CD4-positive, alpha-beta T cell (primary cell): ENCODE data around the gene AMACR. TPM values are rescaled to one million over a fixed set of nuclear protein-coding genes. Genes with fewer than 3 reads are reported as not detected.
"Not testable (repeated sequence)": the region's sequence is repeated elsewhere in the genome, so short reads cannot be mapped to it uniquely, and the experiment has no call there.

Source experiments
- ATAC-seq: fragments of 200-7000 bp; cut with Tn5 transposase; one replicate; pipeline ENCODE4 v1.10.0; 2022; ENCODE audit warnings: mild to moderate bottlenecking; ENCODE audit not compliant: poor library complexity
- CTCF ChIA-PET: fragments of 350-600 bp; sonication (Branson Sonifier 250); formaldehyde crosslinking; loops from one replicate; lab custom pipeline; 2021; ENCODE audit warnings: antibody characterized with exemption, inconsistent platforms; lab: Charles Lee
- POLR2A ChIA-PET: fragments of 350-600 bp; sonication (Branson Sonifier 250); formaldehyde crosslinking; loops from one replicate; lab custom pipeline; 2021; ENCODE audit warnings: antibody characterized with exemption, inconsistent platforms; lab: Charles Lee
- DNase-seq, 14 experiments: peaks; one replicate each; pipeline ENCODE4 v3.0.0-alpha.2; 2013 to 2020; ENCODE audit warnings: mixed read lengths in 2 of 14
- H3K27ac ChIP-seq, 2 donors: one replicate each; pipeline versions ENCODE4 v1.5.1 to v1.7.0; 2013; ENCODE audit warnings: low read length in 2 of 2, low read depth in 1 of 2, mild to moderate bottlenecking in 1 of 2
- H3K27me3 ChIP-seq, 2 experiments: 1 replicate in 1 of 2; 2 replicates in 1 of 2; pipeline versions ENCODE4 v1.6.1 to v1.7.0; 2013; ENCODE audit warnings: low read length in 2 of 2, control low read depth in 1 of 2, mild to moderate bottlenecking in 1 of 2, moderate library complexity in 1 of 2; ENCODE audit not compliant: insufficient read depth in 2 of 2, control insufficient read depth in 1 of 2
- H3K36me3 ChIP-seq: one replicate; pipeline ENCODE4 v1.6.1; 2013; ENCODE audit warnings: low read length, control low read depth; ENCODE audit not compliant: insufficient read depth
- H3K4me1 ChIP-seq: one replicate; pipeline ENCODE4 v1.6.1; 2013; ENCODE audit warnings: low read length, control low read depth; ENCODE audit not compliant: insufficient read depth
- H3K4me3 ChIP-seq: one replicate; pipeline ENCODE4 v1.5.1; 2013; ENCODE audit warnings: mild to moderate bottlenecking, low read length, moderate library complexity
- H3K9me3 ChIP-seq, 2 experiments: 1 replicate in 1 of 2; 2 replicates in 1 of 2; pipeline versions ENCODE4 v1.6.1 to v1.7.0; 2013; ENCODE audit warnings: low read length in 2 of 2, mild to moderate bottlenecking in 2 of 2, control low read depth in 1 of 2, moderate library complexity in 1 of 2; ENCODE audit not compliant: control insufficient read depth in 1 of 2, insufficient read depth in 1 of 2
- H3K27ac Mint-ChIP-seq: one replicate; pipeline ENCODE4 v1.8.0; 2020; ENCODE audit warnings: mixed read lengths
- H3K27me3 Mint-ChIP-seq: one replicate; pipeline ENCODE4 v1.8.0; 2021; ENCODE audit warnings: mixed read lengths
- H3K36me3 Mint-ChIP-seq: one replicate; pipeline ENCODE4 v1.8.0; 2021; ENCODE audit warnings: low read depth, mixed read lengths
- H3K4me1 Mint-ChIP-seq: one replicate; pipeline ENCODE4 v1.8.0; 2021; ENCODE audit warnings: low read depth, mixed read lengths
- H3K4me3 Mint-ChIP-seq: one replicate; pipeline ENCODE4 v1.8.0; 2020; ENCODE audit warnings: mild to moderate bottlenecking, mixed read lengths
- H3K9me3 Mint-ChIP-seq: one replicate; pipeline ENCODE4 v1.8.0; 2020; ENCODE audit warnings: mixed read lengths
- intact Hi-C, 2 experiments: fragments of 100-400 bp; cut with DNase I in 1 of 2; cut with micrococcal nuclease in 1 of 2; formaldehyde crosslinking; loops; one replicate each; pipeline versions ENCODE4 v1.15.1 to v1.9.0; 2023 to 2025; cut with DNase I, micrococcal nuclease
- total RNA-seq, 174 experiments: library from RNA in 2 of 174; stranded (reverse) in 2 of 174; gene quantifications; one replicate each; pipeline ENCODE4 v1.2.3 and lab custom pipeline; 2021 to 2026
- TF ChIP-seq, protein P1 (sequence below): fragments of 200-600 bp; IDR thresholded peaks from one replicate; pipeline ENCODE4 v1.8.0; 2022; ENCODE audit warnings: antibody characterized with exemption, mild to moderate bottlenecking

Gene AMACR
- total RNA-seq, 2 experiments from 2014 or later = 1.3 to 1.4 TPM

DNA sequence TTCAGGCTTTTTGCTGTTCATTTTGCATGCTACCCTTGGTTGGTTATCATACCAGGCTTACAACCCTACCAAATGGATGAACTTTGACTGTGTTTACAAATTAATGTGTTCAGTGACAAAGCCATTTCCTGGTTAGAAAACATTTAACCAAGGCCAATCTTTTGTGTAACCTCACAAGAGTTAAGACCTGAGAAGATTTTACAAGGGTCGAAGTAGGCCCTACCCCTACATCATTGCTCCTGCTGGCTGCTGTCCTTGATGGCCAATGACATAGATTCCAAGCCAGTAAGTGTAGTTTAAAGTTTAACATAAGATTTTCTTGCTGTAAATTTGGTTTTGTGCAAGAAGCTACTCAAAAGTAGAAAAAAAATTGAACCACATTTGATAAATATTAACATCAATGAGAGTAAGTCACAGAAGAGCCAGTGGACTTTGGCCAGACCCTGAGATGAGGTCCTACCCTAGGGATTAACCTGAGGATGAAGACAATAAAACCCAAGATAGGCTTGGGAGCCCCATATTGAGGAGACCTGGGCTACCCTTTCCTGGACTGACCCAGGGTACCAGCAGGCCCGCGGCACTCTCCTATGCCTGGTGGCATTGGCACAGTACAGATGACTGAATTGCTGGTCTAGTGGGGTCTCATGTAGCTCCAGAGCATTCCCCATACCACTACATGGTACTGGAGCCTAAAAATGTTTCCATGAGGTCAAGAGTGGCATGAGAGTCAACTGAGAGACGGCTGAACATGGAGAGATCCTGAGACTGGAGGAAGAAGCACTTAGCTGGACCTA is 26.9 kb upstream of the AMACR start:
- Histone ChIP-seq H3K4me1 (no peaks in the 10 kb centered on the region), H3K9me3 (no peaks in the 10 kb centered on the region), H3K27me3 (no peaks in the 10 kb centered on the region), H3K27ac (no peak overlapping the region), H3K4me3 (no peak overlapping the region), H3K36me3 (peaks cover 14% of the 10 kb centered on the region)
- intact Hi-C loops = no loop called here
- Mint-ChIP-seq H3K9me3 (no peaks in the 10 kb centered on the region), H3K27ac (no peak overlapping the region), H3K4me3 (no peak overlapping the region), H3K36me3 (peaks cover 52% of the 10 kb centered on the region), H3K27me3 (no peaks in the 10 kb centered on the region), H3K4me1 (no peaks in the 10 kb centered on the region)
- DNase-seq = no peak
- TF ChIP-seq, protein P1, sequence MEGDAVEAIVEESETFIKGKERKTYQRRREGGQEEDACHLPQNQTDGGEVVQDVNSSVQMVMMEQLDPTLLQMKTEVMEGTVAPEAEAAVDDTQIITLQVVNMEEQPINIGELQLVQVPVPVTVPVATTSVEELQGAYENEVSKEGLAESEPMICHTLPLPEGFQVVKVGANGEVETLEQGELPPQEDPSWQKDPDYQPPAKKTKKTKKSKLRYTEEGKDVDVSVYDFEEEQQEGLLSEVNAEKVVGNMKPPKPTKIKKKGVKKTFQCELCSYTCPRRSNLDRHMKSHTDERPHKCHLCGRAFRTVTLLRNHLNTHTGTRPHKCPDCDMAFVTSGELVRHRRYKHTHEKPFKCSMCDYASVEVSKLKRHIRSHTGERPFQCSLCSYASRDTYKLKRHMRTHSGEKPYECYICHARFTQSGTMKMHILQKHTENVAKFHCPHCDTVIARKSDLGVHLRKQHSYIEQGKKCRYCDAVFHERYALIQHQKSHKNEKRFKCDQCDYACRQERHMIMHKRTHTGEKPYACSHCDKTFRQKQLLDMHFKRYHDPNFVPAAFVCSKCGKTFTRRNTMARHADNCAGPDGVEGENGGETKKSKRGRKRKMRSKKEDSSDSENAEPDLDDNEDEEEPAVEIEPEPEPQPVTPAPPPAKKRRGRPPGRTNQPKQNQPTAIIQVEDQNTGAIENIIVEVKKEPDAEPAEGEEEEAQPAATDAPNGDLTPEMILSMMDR = no peak
- CTCF ChIA-PET = interaction anchor here (1.3 kb wide), 1 partner anchor 37 kb away, joined by 3 read pairs; no protein-coding TSS in a partner anchor
- POLR2A ChIA-PET = no interaction called here
- no peak for ATAC-seq

DNA sequence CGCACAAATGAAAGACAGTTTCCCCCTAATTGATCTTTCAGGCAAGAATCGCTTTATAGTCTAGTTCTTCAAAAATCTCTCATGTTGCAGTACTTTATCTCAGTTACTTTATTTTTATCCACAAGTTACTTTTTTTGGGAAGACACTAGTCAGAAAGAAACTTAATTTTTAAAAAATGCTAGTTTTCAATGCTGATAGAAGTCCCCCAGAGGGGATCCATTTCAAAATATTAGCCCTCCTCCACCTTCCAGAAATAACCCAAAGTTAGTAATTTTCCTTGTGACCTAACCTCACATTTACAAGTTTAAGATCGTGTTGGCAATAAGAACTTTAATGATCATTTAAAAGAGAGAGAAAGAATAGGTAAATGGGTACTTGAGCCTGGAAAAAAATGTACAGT is 24.1 kb upstream of the AMACR start:
- H3K4me3 Mint-ChIP-seq = no peak overlapping the region
- TF ChIP-seq, protein P1 = no peak
- CTCF ChIA-PET = no interaction called here
- no peak overlapping the region for H3K27ac Mint-ChIP-seq
- H3K9me3 ChIP-seq = no peaks in the 10 kb centered on the region
- H3K4me3 ChIP-seq = no peak overlapping the region
- intact Hi-C loops = no loop called here
- no peak overlapping the region for H3K27ac ChIP-seq
- H3K36me3 ChIP-seq = peaks cover 14% of the 10 kb centered on the region
- peaks cover 52% of the 10 kb centered on the region for H3K36me3 Mint-ChIP-seq
- no peaks in the 10 kb centered on the region for H3K4me1 Mint-ChIP-seq
- POLR2A ChIA-PET = no interaction called here
- DNase-seq (no peak), ATAC-seq (no peak)
- H3K9me3 Mint-ChIP-seq = no peaks in the 10 kb centered on the region
- no peaks in the 10 kb centered on the region for H3K27me3 Mint-ChIP-seq
- H3K4me1 ChIP-seq = no peaks in the 10 kb centered on the region
- no peaks in the 10 kb centered on the region for H3K27me3 ChIP-seq

DNA sequence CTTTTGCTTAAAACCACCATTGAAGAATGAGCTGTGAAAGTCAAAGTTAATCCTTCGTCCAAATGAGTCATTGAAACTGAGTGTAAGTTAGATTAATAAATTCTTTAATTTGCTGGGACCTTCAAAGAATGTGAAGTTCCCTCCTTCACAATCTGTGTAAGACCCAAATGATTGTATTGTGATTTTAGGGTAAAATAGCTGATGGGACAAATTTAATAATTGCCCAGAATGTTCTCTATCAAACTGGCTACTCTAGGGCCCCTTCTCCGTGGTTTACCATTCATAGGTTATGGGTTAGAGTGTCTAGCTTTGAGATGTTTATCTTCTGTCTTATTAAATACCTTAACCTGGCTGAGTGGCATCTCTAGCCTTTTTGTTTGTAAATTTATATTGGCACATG is 23.3 kb upstream of the AMACR start:
- intact Hi-C loops = no loop called here
- H3K9me3 Mint-ChIP-seq = no peaks in the 10 kb centered on the region
- H3K27ac ChIP-seq = no peak overlapping the region
- peaks cover 14% of the 10 kb centered on the region for H3K36me3 ChIP-seq
- ATAC-seq (no peak), DNase-seq (no peak)
- no peak overlapping the region for H3K4me3 ChIP-seq
- no peaks in the 10 kb centered on the region for H3K27me3 Mint-ChIP-seq
- H3K4me1 Mint-ChIP-seq = no peaks in the 10 kb centered on the region
- H3K4me1 ChIP-seq = no peaks in the 10 kb centered on the region
- no peak overlapping the region for H3K4me3 Mint-ChIP-seq
- no peaks in the 10 kb centered on the region for H3K27me3 ChIP-seq
- CTCF ChIA-PET = no interaction called here
- POLR2A ChIA-PET = no interaction called here
- H3K27ac Mint-ChIP-seq = no peak overlapping the region
- no peaks in the 10 kb centered on the region for H3K9me3 ChIP-seq
- TF ChIP-seq, protein P1 = no peak
- H3K36me3 Mint-ChIP-seq = peaks cover 52% of the 10 kb centered on the region

DNA sequence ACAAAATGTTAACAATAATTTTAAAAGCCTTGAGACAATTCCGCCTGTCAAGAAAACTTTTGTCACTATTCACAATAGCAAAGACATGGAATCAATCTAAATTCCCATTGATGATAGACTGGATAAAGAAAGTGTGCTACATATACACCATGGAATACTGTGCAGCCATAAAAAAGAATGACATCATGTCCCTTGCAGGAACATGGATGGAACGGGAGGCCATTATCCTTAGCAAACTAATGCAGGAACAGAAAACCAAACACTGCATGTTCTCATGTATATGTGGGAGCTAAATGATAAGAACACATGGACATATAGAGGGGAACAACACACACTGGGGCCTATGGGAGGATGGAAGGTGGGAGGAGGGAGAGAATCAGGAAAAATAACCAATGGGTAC is 22.7 kb upstream of the AMACR start:
- H3K9me3 ChIP-seq, H3K9me3 Mint-ChIP-seq, H3K27ac Mint-ChIP-seq, intact Hi-C loops, H3K4me3 Mint-ChIP-seq, ATAC-seq, H3K27ac ChIP-seq, H3K4me3 ChIP-seq, H3K27me3 Mint-ChIP-seq, DNase-seq, POLR2A ChIA-PET, H3K27me3 ChIP-seq, CTCF ChIA-PET, H3K4me1 Mint-ChIP-seq, H3K4me1 ChIP-seq: not testable (repeated sequence)
- H3K36me3 ChIP-seq = peaks cover 13% of the 10 kb centered on the region
- peaks cover 49% of the 10 kb centered on the region for H3K36me3 Mint-ChIP-seq
